ENCODE results near the gene METTL8.
"Not testable (repeated sequence)": the region's sequence is repeated elsewhere in the genome, so short reads cannot be mapped to it uniquely, and the experiment has no call there.

The METTL8 gene

GRCh38 chr2:171394164-171394740 is 39.5 kb downstream of the METTL8 start:
- no peak for DNase-seq

- DNase-seq, result no peak
Observed at GRCh38 chr2:171393487-171393886, 40.3 kb downstream of the METTL8 start.

GRCh38 chr2:171391532-171391931 is 42.3 kb downstream of the METTL8 start:
- no peak for DNase-seq

GRCh38 chr2:171390941-171391516 is 42.8 kb downstream of the METTL8 start:
- DNase-seq, result no peak

- no peak for DNase-seq
Observed at GRCh38 chr2:171389780-171390179, 44.0 kb downstream of the METTL8 start.

- DNase-seq, result no peak
Observed at GRCh38 chr2:171389325-171389724, 44.5 kb downstream of the METTL8 start.

- no peak for DNase-seq
Observed at GRCh38 chr2:171387052-171387451, 46.7 kb downstream of the METTL8 start.

- DNase-seq, result no peak
Observed at GRCh38 chr2:171386627-171387026, 47.2 kb downstream of the METTL8 start.

- no peak for DNase-seq
Observed at GRCh38 chr2:171383134-171383533, 50.7 kb downstream of the METTL8 start.

- not testable (repeated sequence) for DNase-seq
Observed at GRCh38 chr2:171382175-171382574, 51.6 kb downstream of the METTL8 start.

GRCh38 chr2:171377852-171378251 is 55.9 kb downstream of the METTL8 start:
- not testable (repeated sequence) for DNase-seq

- no peak for DNase-seq
Observed at GRCh38 chr2:171367692-171368091, 66.1 kb downstream of the METTL8 start.

GRCh38 chr2:171365778-171366177 is 68.0 kb downstream of the METTL8 start:
- DNase-seq, result no peak

- no peak for DNase-seq
Observed at GRCh38 chr2:171365232-171365631, 68.6 kb downstream of the METTL8 start.

- no peak for DNase-seq
Observed at GRCh38 chr2:171362396-171362795, 71.4 kb downstream of the METTL8 start.

- DNase-seq, result no peak
Observed at GRCh38 chr2:171360905-171361304, 72.9 kb downstream of the METTL8 start.

- not testable (repeated sequence) for DNase-seq
Observed at GRCh38 chr2:171353746-171354145, 80.0 kb downstream of the METTL8 start.

- DNase-seq, result no peak
Observed at GRCh38 chr2:171348056-171348455, 85.7 kb downstream of the METTL8 start.

GRCh38 chr2:171347591-171348032 is 86.2 kb downstream of the METTL8 start:
- DNase-seq, result no peak

GRCh38 chr2:171346723-171347557 is 86.8 kb downstream of the METTL8 start:
- no peak for DNase-seq

- DNase-seq, result no peak
Observed at GRCh38 chr2:171345971-171346722, 87.6 kb downstream of the METTL8 start.

- no peak for DNase-seq
Observed at GRCh38 chr2:171344182-171344581, 89.6 kb downstream of the METTL8 start.

- no peak for DNase-seq
Observed at GRCh38 chr2:171342067-171342413, 91.8 kb downstream of the METTL8 start.
